IMR-90 (cell line): Measurements from ENCODE around the gene ARPC1A. TPM values are rescaled to one million over a fixed set of nuclear protein-coding genes. Genes with fewer than 3 reads are reported as not detected.

ENCODE experiments used
- ATAC-seq: fragments of 200-7000 bp; cut with Tn5 transposase; 2 replicates; pipeline ENCODE4 v1.9.1; 2020; ENCODE audit warnings: low read depth, mild to moderate bottlenecking, moderate library complexity
- BruUV-seq: library from RNA; stranded (reverse); fragments of 400-500 nt; replicated peaks from 2 replicates; lab custom pipeline; 2021; lab: Mats Ljungman, UMichigan
- CTCF ChIA-PET: fragments of 300-600 bp; formaldehyde crosslinking; extraction: SDS; loops from one replicate; lab custom pipeline; 2021; ENCODE audit warnings: antibody characterized with exemption; lab: Yijun Ruan, JAX
- POLR2A ChIA-PET: fragments of 300-600 bp; sonication (Branson Sonifier 250); formaldehyde crosslinking; loops from one replicate; lab custom pipeline; 2022; ENCODE audit warnings: antibody characterized with exemption; ENCODE audit not compliant: unreplicated experiment; lab: Charles Lee
- DNase-seq: peaks from one replicate; pipeline ENCODE4 v3.0.0; 2013
- H2AFZ ChIP-seq: replicated peaks from 2 replicates; pipeline ENCODE3; 2013; ENCODE audit warnings: low read length, mild to moderate bottlenecking; ENCODE audit not compliant: poor library complexity
- H2AK5ac ChIP-seq: 2 replicates; pipeline ENCODE4 v1.6.1; 2013; ENCODE audit warnings: low read depth, low read length, inconsistent platforms
- H2AK9ac ChIP-seq: replicated peaks from 2 replicates; pipeline ENCODE3; 2013; ENCODE audit warnings: mild to moderate bottlenecking, low read depth, low read length, moderate library complexity; ENCODE audit not compliant: poor library complexity
- H2BK120ac ChIP-seq: 2 replicates; pipeline ENCODE4 v1.6.1; 2013; ENCODE audit warnings: low read depth, low read length, inconsistent platforms
- H2BK15ac ChIP-seq: 3 replicates; pipeline ENCODE4 v1.6.1; 2013; ENCODE audit warnings: low read depth, low read length, inconsistent platforms
- H2BK20ac ChIP-seq: 2 replicates; pipeline ENCODE4 v1.6.1; 2013; ENCODE audit warnings: low read depth, mild to moderate bottlenecking, inconsistent platforms, low read length, moderate library complexity
- H2BK5ac ChIP-seq: 2 replicates; pipeline ENCODE4 v1.6.1; 2013; ENCODE audit warnings: mild to moderate bottlenecking, low read depth, low read length, inconsistent platforms; ENCODE audit not compliant: poor library complexity, severe bottlenecking
- H3K14ac ChIP-seq: replicated peaks from 2 replicates; pipeline ENCODE4 v1.6.1; 2013; ENCODE audit warnings: low read depth, low read length, inconsistent platforms
- H3K18ac ChIP-seq: 2 replicates; pipeline ENCODE4 v1.6.1; 2013; ENCODE audit warnings: low read depth, low read length, control low read depth
- H3K23ac ChIP-seq: 2 replicates; pipeline ENCODE4 v1.6.1; 2013; ENCODE audit warnings: low read depth, low read length, inconsistent platforms
- H3K27ac ChIP-seq: 2 replicates; pipeline ENCODE4 v1.5.1; 2013; ENCODE audit warnings: mild to moderate bottlenecking, control low read depth, low read length; ENCODE audit not compliant: insufficient read depth
- H3K27me3 ChIP-seq: 2 replicates; pipeline ENCODE4 v1.6.1; 2013; ENCODE audit warnings: low read length; ENCODE audit not compliant: control insufficient read depth, insufficient read depth
- H3K36me3 ChIP-seq: 2 replicates; pipeline ENCODE4 v1.6.1; 2013; ENCODE audit warnings: low read length, mixed read lengths; ENCODE audit not compliant: control insufficient read depth, insufficient read depth
- H3K4ac ChIP-seq: 2 replicates; pipeline ENCODE4 v1.6.1; 2013; ENCODE audit warnings: low read depth, low read length, inconsistent platforms
- H3K4me1 ChIP-seq: 2 replicates; pipeline ENCODE4 v1.6.1; 2013; ENCODE audit warnings: low read length, mixed read lengths; ENCODE audit not compliant: control insufficient read depth, insufficient read depth
- H3K4me2 ChIP-seq: 2 replicates; pipeline ENCODE4 v1.6.1; 2013; ENCODE audit warnings: low read depth, mild to moderate bottlenecking, control low read depth, low read length, moderate library complexity
- H3K4me3 ChIP-seq: 2 replicates; pipeline ENCODE4 v1.5.1; 2013; ENCODE audit warnings: low read depth, mild to moderate bottlenecking, control low read depth, low read length, moderate library complexity; ENCODE audit not compliant: insufficient read depth
- H3K56ac ChIP-seq: 2 replicates; pipeline ENCODE4 v1.6.1; 2013; ENCODE audit warnings: low read length, inconsistent platforms; ENCODE audit not compliant: insufficient read depth; ENCODE audit errors: extremely low read depth
- H3K79me1 ChIP-seq, 2 experiments: 2 replicates each; pipeline ENCODE4 v1.6.1; 2013; ENCODE audit warnings: low read length in 2 of 2, inconsistent platforms in 1 of 2, low read depth in 1 of 2
- H3K9ac ChIP-seq: 2 replicates; pipeline ENCODE4 v1.6.1; 2013; ENCODE audit warnings: low read depth, low read length, control low read depth
- H3K9me1 ChIP-seq: 2 replicates; pipeline ENCODE4 v1.6.1; 2013; ENCODE audit warnings: low read length, inconsistent platforms; ENCODE audit not compliant: insufficient read depth
- H3K9me3 ChIP-seq: 2 replicates; pipeline ENCODE4 v1.6.1; 2013; ENCODE audit warnings: low read length; ENCODE audit not compliant: control insufficient read depth, insufficient read depth
- H4K20me1 ChIP-seq: 2 replicates; pipeline ENCODE4 v1.6.1; 2013; ENCODE audit warnings: low read length, inconsistent platforms; ENCODE audit not compliant: insufficient read depth
- H4K5ac ChIP-seq: 2 replicates; pipeline ENCODE4 v1.6.1; 2013; ENCODE audit warnings: mild to moderate bottlenecking, low read depth, low read length, control low read depth
- H4K8ac ChIP-seq, 2 experiments: 2 replicates each; pipeline ENCODE4 v1.6.1; 2013; ENCODE audit warnings: low read depth in 2 of 2, low read length in 2 of 2, control low read depth in 1 of 2, inconsistent platforms in 1 of 2
- H4K91ac ChIP-seq: 2 replicates; pipeline ENCODE4 v1.6.1; 2013; ENCODE audit warnings: low read depth, low read length, inconsistent platforms; ENCODE audit not compliant: insufficient read depth
- CEBPB ChIP-seq: IDR thresholded peaks from 2 replicates; pipeline ENCODE4 v1.6.1; 2012; ENCODE audit warnings: low read depth, low read length, improper control_type of control experiment
- CHD1 ChIP-seq: IDR thresholded peaks from 2 replicates; pipeline ENCODE4 v1.6.1; 2012; ENCODE audit warnings: low read depth, low read length, improper control_type of control experiment
- CTCF ChIP-seq: conservative IDR thresholded peaks from 2 replicates; pipeline ENCODE4 v1.5.1; 2012; ENCODE audit warnings: mild to moderate bottlenecking, low read depth, low read length, improper control_type of control experiment
- ELK1 ChIP-seq: fragments of 150-350 bp; IDR thresholded peaks from 2 replicates; pipeline ENCODE4 v1.6.1; 2016; ENCODE audit warnings: low read depth, mild to moderate bottlenecking, low read length, moderate library complexity, borderline replicate concordance
- FOS ChIP-seq: fragments of 150-350 bp; IDR thresholded peaks from 2 replicates; pipeline ENCODE4 v1.6.1; 2016; ENCODE audit warnings: low read depth, low read length
- MXI1 ChIP-seq: IDR thresholded peaks from 2 replicates; pipeline ENCODE4 v1.6.1; 2012; ENCODE audit warnings: low read depth, mild to moderate bottlenecking, low read length, moderate library complexity, borderline replicate concordance
- RAD21 ChIP-seq: IDR thresholded peaks from 2 replicates; pipeline ENCODE4 v1.6.1; 2012; ENCODE audit warnings: low read length, improper control_type of control experiment
- WGBS, 2 experiments: methylation state at CpG; one replicate each; pipeline versions ENCODE4 v1.1.5 to v1.1.7; 2013; ENCODE audit warnings: missing lambda C conversion rate in 2 of 2; ENCODE audit not compliant: insufficient read length in 1 of 2; ENCODE audit errors: extremely low coverage in 2 of 2; 5-methylcytosine and 5-hydroxymethylcytosine counted together
- dilution Hi-C: fragments of 300-500 bp; cut with HindIII; formaldehyde crosslinking; loops from one replicate; pipeline ENCODE4 v1.14.3; 2018; ENCODE audit warnings: low sequenced_read_pairs; ENCODE audit not compliant: unreplicated experiment
- in situ Hi-C: fragments of 300-500 bp; cut with MboI; formaldehyde crosslinking; loops from 3 replicates; pipeline ENCODE4 v1.14.3; 2019; ENCODE audit warnings: low sequenced_read_pairs, inconsistent platforms, mixed read lengths
- intact Hi-C: fragments of 100-400 bp; cut with micrococcal nuclease; formaldehyde crosslinking; loops from 2 replicates; pipeline ENCODE4 v1.10.0; 2022
- polyA plus RNA-seq, 3 experiments: library from polyadenylated mRNA; depleted of rRNA; stranded (reverse); fragments of >200 nt; gene quantifications; 2 replicates each; pipeline ENCODE4 v1.2.3, GENCODE V29; 2012; ENCODE audit warnings: low replicate concordance in 1 of 3
- total RNA-seq: library from RNA; depleted of rRNA; stranded (reverse); fragments of >200 nt; gene quantifications from 2 replicates; pipeline ENCODE4 v1.2.3, GENCODE V29; 2012

ARPC1A gene
- total and polyA plus RNA-seq, 2 of the 4 experiments (the other 2 are of a cell fraction): 253 to 327 TPM

GRCh38 chr7:99310004-99310403, 15.7 kb upstream of the ARPC1A start:
- Histone ChIP-seq H3K4me2 (no peak overlapping the region), H3K27me3 (no peaks in the 10 kb centered on the region), H3K56ac (no peak overlapping the region), H2AFZ (no peak overlapping the region), H4K91ac (no peak overlapping the region), H3K9me1 (peaks cover 2% of the 10 kb centered on the region; the same call in 1 of the 2 replicates), H4K5ac (no peak overlapping the region), H2BK5ac (no peak overlapping the region), H3K4me1 (no peaks in the 10 kb centered on the region), H3K36me3 (no peaks in the 10 kb centered on the region), H3K14ac (no peak overlapping the region), H2AK9ac (no peak overlapping the region), H4K20me1 (no peaks in the 10 kb centered on the region), H3K79me1 (no peaks in the 10 kb centered on the region), H2AK5ac (no peak overlapping the region), H2BK120ac (no peak overlapping the region), H2BK20ac (no peak overlapping the region), H3K18ac (no peak overlapping the region), H3K9ac (no peak overlapping the region), H3K27ac (no peak overlapping the region), H2BK15ac (no peak overlapping the region), H3K23ac (no peak overlapping the region), H4K8ac (no peak overlapping the region), H3K4ac (no peak overlapping the region), H3K9me3 (peaks cover 7% of the 10 kb centered on the region), H3K4me3 (no peak overlapping the region)
- DNase-seq: no peak
- no peak for ATAC-seq
- intact Hi-C loops: no loop called here
- WGBS, 2 experiments: no CpG with 5 or more reads among the region's 4 CpGs
- dilution Hi-C loops: no loop called here
- in situ Hi-C loops: no loop called here
- no peak for TF ChIP-seq CHD1
- TF ChIP-seq CEBPB: no peak
- no peak for TF ChIP-seq ELK1
- TF ChIP-seq CTCF: no peak
- no peak for TF ChIP-seq MXI1
- TF ChIP-seq RAD21: no peak
- no peak for TF ChIP-seq FOS
- POLR2A ChIA-PET: no interaction called here
- no TSS peak for BruUV-seq
- CTCF ChIA-PET: interaction anchor here (0.6 to 1.8 kb wide), 2 partner anchors 11 to 270 kb away, joined by 6 read pairs; no protein-coding TSS in a partner anchor
